ENCODE measurements around the gene FAM72D.
"Not testable (repeated sequence)": the region's sequence is repeated elsewhere in the genome, so short reads cannot be mapped to it uniquely, and the experiment has no call there.

The FAM72D gene

GRCh38 chr1:145095284-145096057 lies at the start of gene FAM72D, which contains the start of gene SRGAP2B:
TSS of gene FAM72D (plus strand) at chr1:145095974. CDS start at chr1:145096848, 874 bp downstream.
TSS of gene SRGAP2B (minus strand) at chr1:145095328. CDS start at chr1:145092901, 2,427 bp downstream.
- H3K4me3 ChIP-seq (replicated peaks; ENCODE audit: low read depth, low read length), result peak within 1 kb of the TSS; percentile 49

GRCh38 chr1:145047553-145047952 lies 48.2 kb upstream of the FAM72D start:
- not testable (repeated sequence) for DNase-seq (ENCODE audit: low read depth); H3K4me3 ChIP-seq (replicated peaks; ENCODE audit: low read depth, low read length)

More at GRCh38 chr1:145095284-145096057, at the start of gene FAM72D, which contains the start of gene SRGAP2B:
- not testable (repeated sequence) for DNase-seq (ENCODE audit: low read depth)

GRCh38 chr1:145048181-145048856 lies 47.5 kb upstream of the FAM72D start:
- not testable (repeated sequence) for DNase-seq (ENCODE audit: low read depth); H3K4me3 ChIP-seq (replicated peaks; ENCODE audit: low read depth, low read length)

- not testable (repeated sequence) for H3K4me3 ChIP-seq (replicated peaks; ENCODE audit: low read depth, low read length); DNase-seq (ENCODE audit: low read depth)
Measured at GRCh38 chr1:145052019-145052776, 43.6 kb upstream of the FAM72D start.

- not testable (repeated sequence) for DNase-seq (ENCODE audit: low read depth); H3K4me3 ChIP-seq (replicated peaks; ENCODE audit: low read depth, low read length)
Measured at GRCh38 chr1:145053428-145053827, 42.3 kb upstream of the FAM72D start.

- DNase-seq (ENCODE audit: low read depth); H3K4me3 ChIP-seq (replicated peaks; ENCODE audit: low read depth, low read length): not testable (repeated sequence)
Measured at GRCh38 chr1:145055217-145055760, 40.5 kb upstream of the FAM72D start.

- DNase-seq (ENCODE audit: low read depth); H3K4me3 ChIP-seq (replicated peaks; ENCODE audit: low read depth, low read length): not testable (repeated sequence)
Measured at GRCh38 chr1:145058184-145058583, 37.6 kb upstream of the FAM72D start.

GRCh38 chr1:145063285-145063684 lies 32.5 kb upstream of the FAM72D start:
- not testable (repeated sequence) for DNase-seq (ENCODE audit: low read depth); H3K4me3 ChIP-seq (replicated peaks; ENCODE audit: low read depth, low read length)

GRCh38 chr1:145063941-145064648 lies 31.7 kb upstream of the FAM72D start:
- not testable (repeated sequence) for H3K4me3 ChIP-seq (replicated peaks; ENCODE audit: low read depth, low read length); DNase-seq (ENCODE audit: low read depth)

- H3K4me3 ChIP-seq (replicated peaks; ENCODE audit: low read depth, low read length); DNase-seq (ENCODE audit: low read depth): not testable (repeated sequence)
Measured at GRCh38 chr1:145065194-145065826, 30.5 kb upstream of the FAM72D start.

GRCh38 chr1:145066486-145066885 lies 29.3 kb upstream of the FAM72D start:
- H3K4me3 ChIP-seq (replicated peaks; ENCODE audit: low read depth, low read length); DNase-seq (ENCODE audit: low read depth): not testable (repeated sequence)

- not testable (repeated sequence) for DNase-seq (ENCODE audit: low read depth); H3K4me3 ChIP-seq (replicated peaks; ENCODE audit: low read depth, low read length)
Measured at GRCh38 chr1:145071569-145071968, 24.2 kb upstream of the FAM72D start.

- not testable (repeated sequence) for H3K4me3 ChIP-seq (replicated peaks; ENCODE audit: low read depth, low read length); DNase-seq (ENCODE audit: low read depth)
Measured at GRCh38 chr1:145074021-145074559, 21.7 kb upstream of the FAM72D start.

- H3K4me3 ChIP-seq (replicated peaks; ENCODE audit: low read depth, low read length); DNase-seq (ENCODE audit: low read depth): not testable (repeated sequence)
Measured at GRCh38 chr1:145076877-145077276, 18.9 kb upstream of the FAM72D start.

GRCh38 chr1:145077872-145078786 lies 17.6 kb upstream of the FAM72D start:
- not testable (repeated sequence) for H3K4me3 ChIP-seq (replicated peaks; ENCODE audit: low read depth, low read length); DNase-seq (ENCODE audit: low read depth)

- DNase-seq (ENCODE audit: low read depth); H3K4me3 ChIP-seq (replicated peaks; ENCODE audit: low read depth, low read length): not testable (repeated sequence)
Measured at GRCh38 chr1:145078787-145079370, 16.9 kb upstream of the FAM72D start.

Measured in fibroblast of pulmonary artery (primary cell).